ENCODE measurements around the gene C2CD2. TPM values are rescaled to one million over a fixed set of nuclear protein-coding genes. Genes with fewer than 3 reads are reported as not detected.

Gene C2CD2
- total and polyA plus RNA-seq, 10 of the 15 experiments (the other 5 are each of a cell fraction or from before 2014, with no cell fraction given) = 2.2 to 30.9 (median 9.9) TPM

DNA sequence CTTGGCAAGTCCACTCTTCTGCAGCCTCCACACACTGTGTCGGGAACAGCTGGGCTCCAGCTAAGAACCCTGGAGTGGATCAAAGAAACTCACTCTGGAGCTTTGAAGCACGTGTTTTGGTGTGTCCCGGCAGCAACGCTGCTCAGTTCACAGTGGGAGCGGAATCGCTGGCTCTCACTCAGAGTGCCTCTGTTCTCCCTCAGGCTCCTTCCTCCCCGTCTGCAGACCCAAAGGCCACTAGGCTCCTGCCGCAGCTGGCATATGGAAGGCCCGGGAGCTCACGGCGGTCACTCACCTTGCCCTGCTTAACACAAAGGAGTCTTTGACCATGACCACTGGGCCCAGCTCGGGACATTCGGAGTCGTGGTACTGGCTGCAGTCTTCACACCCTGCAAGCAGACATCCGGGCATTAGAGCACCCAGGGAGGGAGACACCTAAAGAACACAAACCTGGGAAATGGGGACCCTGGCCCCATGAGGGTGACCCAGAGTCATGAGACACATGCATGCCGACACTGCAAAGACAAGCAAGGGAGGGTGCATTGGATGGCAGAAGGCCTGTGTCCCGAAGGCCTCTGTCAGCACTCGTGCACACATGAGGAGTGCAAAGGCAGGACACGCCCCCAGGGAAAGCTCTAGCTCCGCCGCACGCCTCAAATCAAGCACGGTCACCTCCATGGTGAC lies 94.4 kb downstream of the C2CD2 start:
- POLR2A ChIA-PET = interaction anchor here (1.0 kb wide), 1 partner anchor 18 kb away, joined by 3 read pairs; no protein-coding TSS in a partner anchor
- no peak for DNase-seq (ENCODE audit: low read depth, low spot score)
- 98% methylated on average over 19 of the region's 23 CpGs for WGBS (ENCODE audit: insufficient coverage, insufficient replicate concordance, low lambda C conversion rate, missing lambda C conversion rate)
- TF ChIP-seq, protein P1, sequence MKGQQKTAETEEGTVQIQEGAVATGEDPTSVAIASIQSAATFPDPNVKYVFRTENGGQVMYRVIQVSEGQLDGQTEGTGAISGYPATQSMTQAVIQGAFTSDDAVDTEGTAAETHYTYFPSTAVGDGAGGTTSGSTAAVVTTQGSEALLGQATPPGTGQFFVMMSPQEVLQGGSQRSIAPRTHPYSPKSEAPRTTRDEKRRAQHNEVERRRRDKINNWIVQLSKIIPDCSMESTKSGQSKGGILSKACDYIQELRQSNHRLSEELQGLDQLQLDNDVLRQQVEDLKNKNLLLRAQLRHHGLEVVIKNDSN (IDR thresholded peaks at IDR 0.05; ENCODE audit: borderline replicate concordance, extremely low read length, insufficient read depth, low read depth, low read length) = no peak
- TF ChIP-seq CHD1 (IDR thresholded peaks at IDR 0.05; ENCODE audit: low read depth, low read length) = no peak
- TF ChIP-seq, protein P2, sequence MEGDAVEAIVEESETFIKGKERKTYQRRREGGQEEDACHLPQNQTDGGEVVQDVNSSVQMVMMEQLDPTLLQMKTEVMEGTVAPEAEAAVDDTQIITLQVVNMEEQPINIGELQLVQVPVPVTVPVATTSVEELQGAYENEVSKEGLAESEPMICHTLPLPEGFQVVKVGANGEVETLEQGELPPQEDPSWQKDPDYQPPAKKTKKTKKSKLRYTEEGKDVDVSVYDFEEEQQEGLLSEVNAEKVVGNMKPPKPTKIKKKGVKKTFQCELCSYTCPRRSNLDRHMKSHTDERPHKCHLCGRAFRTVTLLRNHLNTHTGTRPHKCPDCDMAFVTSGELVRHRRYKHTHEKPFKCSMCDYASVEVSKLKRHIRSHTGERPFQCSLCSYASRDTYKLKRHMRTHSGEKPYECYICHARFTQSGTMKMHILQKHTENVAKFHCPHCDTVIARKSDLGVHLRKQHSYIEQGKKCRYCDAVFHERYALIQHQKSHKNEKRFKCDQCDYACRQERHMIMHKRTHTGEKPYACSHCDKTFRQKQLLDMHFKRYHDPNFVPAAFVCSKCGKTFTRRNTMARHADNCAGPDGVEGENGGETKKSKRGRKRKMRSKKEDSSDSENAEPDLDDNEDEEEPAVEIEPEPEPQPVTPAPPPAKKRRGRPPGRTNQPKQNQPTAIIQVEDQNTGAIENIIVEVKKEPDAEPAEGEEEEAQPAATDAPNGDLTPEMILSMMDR (IDR thresholded peaks at IDR 0.05 in 2 of 3, conservative IDR thresholded peaks at IDR 0.05 in 1 of 3; ENCODE audit: control insufficient read depth in 2 of 3, extremely low read depth in 1 of 3, insufficient read depth in 1 of 3, low read depth in 3 of 3, low read length in 3 of 3) = no peak
- no peak for TF ChIP-seq BCL11A (IDR thresholded peaks at IDR 0.05; ENCODE audit: low read depth, low read length)
- TF ChIP-seq, protein P3, sequence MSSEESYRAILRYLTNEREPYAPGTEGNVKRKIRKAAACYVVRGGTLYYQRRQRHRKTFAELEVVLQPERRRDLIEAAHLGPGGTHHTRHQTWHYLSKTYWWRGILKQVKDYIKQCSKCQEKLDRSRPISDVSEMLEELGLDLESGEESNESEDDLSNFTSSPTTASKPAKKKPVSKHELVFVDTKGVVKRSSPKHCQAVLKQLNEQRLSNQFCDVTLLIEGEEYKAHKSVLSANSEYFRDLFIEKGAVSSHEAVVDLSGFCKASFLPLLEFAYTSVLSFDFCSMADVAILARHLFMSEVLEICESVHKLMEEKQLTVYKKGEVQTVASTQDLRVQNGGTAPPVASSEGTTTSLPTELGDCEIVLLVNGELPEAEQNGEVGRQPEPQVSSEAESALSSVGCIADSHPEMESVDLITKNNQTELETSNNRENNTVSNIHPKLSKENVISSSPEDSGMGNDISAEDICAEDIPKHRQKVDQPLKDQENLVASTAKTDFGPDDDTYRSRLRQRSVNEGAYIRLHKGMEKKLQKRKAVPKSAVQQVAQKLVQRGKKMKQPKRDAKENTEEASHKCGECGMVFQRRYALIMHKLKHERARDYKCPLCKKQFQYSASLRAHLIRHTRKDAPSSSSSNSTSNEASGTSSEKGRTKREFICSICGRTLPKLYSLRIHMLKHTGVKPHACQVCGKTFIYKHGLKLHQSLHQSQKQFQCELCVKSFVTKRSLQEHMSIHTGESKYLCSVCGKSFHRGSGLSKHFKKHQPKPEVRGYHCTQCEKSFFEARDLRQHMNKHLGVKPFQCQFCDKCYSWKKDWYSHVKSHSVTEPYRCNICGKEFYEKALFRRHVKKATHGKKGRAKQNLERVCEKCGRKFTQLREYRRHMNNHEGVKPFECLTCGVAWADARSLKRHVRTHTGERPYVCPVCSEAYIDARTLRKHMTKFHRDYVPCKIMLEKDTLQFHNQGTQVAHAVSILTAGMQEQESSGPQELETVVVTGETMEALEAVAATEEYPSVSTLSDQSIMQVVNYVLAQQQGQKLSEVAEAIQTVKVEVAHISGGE (CRISPR knock-in tag; IDR thresholded peaks at IDR 0.05) = no peak
- no peak for TF ChIP-seq YBX1 (IDR thresholded peaks at IDR 0.05)
- TF ChIP-seq SUZ12 (IDR thresholded peaks at IDR 0.05; ENCODE audit: unreplicated experiment) = no peak
- TF ChIP-seq, protein P4, sequence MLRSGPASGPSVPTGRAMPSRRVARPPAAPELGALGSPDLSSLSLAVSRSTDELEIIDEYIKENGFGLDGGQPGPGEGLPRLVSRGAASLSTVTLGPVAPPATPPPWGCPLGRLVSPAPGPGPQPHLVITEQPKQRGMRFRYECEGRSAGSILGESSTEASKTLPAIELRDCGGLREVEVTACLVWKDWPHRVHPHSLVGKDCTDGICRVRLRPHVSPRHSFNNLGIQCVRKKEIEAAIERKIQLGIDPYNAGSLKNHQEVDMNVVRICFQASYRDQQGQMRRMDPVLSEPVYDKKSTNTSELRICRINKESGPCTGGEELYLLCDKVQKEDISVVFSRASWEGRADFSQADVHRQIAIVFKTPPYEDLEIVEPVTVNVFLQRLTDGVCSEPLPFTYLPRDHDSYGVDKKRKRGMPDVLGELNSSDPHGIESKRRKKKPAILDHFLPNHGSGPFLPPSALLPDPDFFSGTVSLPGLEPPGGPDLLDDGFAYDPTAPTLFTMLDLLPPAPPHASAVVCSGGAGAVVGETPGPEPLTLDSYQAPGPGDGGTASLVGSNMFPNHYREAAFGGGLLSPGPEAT (IDR thresholded peaks at IDR 0.05; ENCODE audit: low read depth) = no peak
- no peak for TF ChIP-seq IKZF2 (IDR thresholded peaks at IDR 0.05)
- TF ChIP-seq SIX5 (IDR thresholded peaks at IDR 0.05; ENCODE audit: low read depth, low read length, severe bottlenecking) = no peak
- TF ChIP-seq POLR2A (IDR thresholded peaks at IDR 0.05; ENCODE audit: low read depth, low read length) = no peak
- TF ChIP-seq ZNF217 (IDR thresholded peaks at IDR 0.05) = no peak
- TF ChIP-seq SMAD1 (IDR thresholded peaks at IDR 0.05; ENCODE audit: low read depth, partially characterized antibody) = no peak
- TF ChIP-seq ZSCAN29 (IDR thresholded peaks at IDR 0.05) = no peak
- no peak for TF ChIP-seq KAT2A (conservative IDR thresholded peaks at IDR 0.05; ENCODE audit: control insufficient read depth, low read depth, low read length)
- no peak for TF ChIP-seq NBN (IDR thresholded peaks at IDR 0.05)
- TF ChIP-seq BMI1 (IDR thresholded peaks at IDR 0.05; ENCODE audit: borderline replicate concordance) = no peak

More for the DNA sequence above, 94.4 kb downstream of the C2CD2 start:
- RAD21 ChIA-PET (ENCODE audit: unreplicated experiment) = interaction anchor here (0.6 to 1.1 kb wide), 2 partner anchors 43 to 766 kb away, joined by 3 to 4 read pairs; no protein-coding TSS in a partner anchor
- no peaks in the 10 kb centered on the region for H4K20me1 ChIP-seq (ENCODE audit: control insufficient read depth, insufficient read depth)
- H3K4me1 ChIP-seq (ENCODE audit: control insufficient read depth, insufficient read depth, low read length) = peaks cover 29% of the 10 kb centered on the region
- H3K27ac ChIP-seq (ENCODE audit: control insufficient read depth, insufficient read depth) = no peak overlapping the region
- H3K9ac ChIP-seq (ENCODE audit: control insufficient read depth, insufficient read depth, low read length) = no peak overlapping the region
- H3K36me3 ChIP-seq (ENCODE audit: control insufficient read depth in 2 of 2, insufficient read depth in 2 of 2, low read length in 1 of 2) = peaks cover 20 to 21% of the 10 kb centered on the region in 2 experiments
- no peak overlapping the region for H3K4me3 ChIP-seq
- CTCF ChIA-PET = interaction anchor here (1.2 to 1.8 kb wide), 3 partner anchors 42 to 257 kb away, joined by 3 to 12 read pairs (median 4); no protein-coding TSS in a partner anchor
- no peaks in the 10 kb centered on the region for H3K9me3 ChIP-seq (replicated peaks; ENCODE audit: control insufficient read depth, insufficient read depth, low read length)
- peaks cover 31% of the 10 kb centered on the region for H3K79me2 ChIP-seq (ENCODE audit: control insufficient read depth, insufficient read depth, low read length)
- BruUV-seq (replicated peaks) = no TSS peak
- intact Hi-C loops (cut with micrococcal nuclease; ENCODE audit: unreplicated experiment) = no loop called here
- in situ Hi-C loops (cut with MboI) = no loop called here
- SMC1A ChIA-PET (ENCODE audit: uncharacterized antibody, unreplicated experiment) = interaction anchor here (2.4 kb wide), 1 partner anchor 18 kb away, joined by 6 read pairs; no protein-coding TSS in a partner anchor
- H2AFZ ChIP-seq (ENCODE audit: control insufficient read depth, low read depth, low read length) = no peak overlapping the region
- no peaks in the 10 kb centered on the region for H3K27me3 ChIP-seq (replicated peaks in 1 of 2; ENCODE audit: control insufficient read depth in 2 of 2, insufficient read depth in 2 of 2, low read length in 1 of 2)
- no peak overlapping the region for H3K4me2 ChIP-seq (ENCODE audit: control insufficient read depth, insufficient read depth)
- no peak for ATAC-seq
- no peak for FAIRE-seq

Data from GM12878 (cell line).